K562 (cell line): ENCODE data around the gene EPOP. TPM values are rescaled to one million over a fixed set of nuclear protein-coding genes. Genes with fewer than 3 reads are reported as not detected.

Experiments
- BHLHE40 ChIP-seq: IDR thresholded peaks from 2 replicates; pipeline ENCODE4 v1.6.1; 2011; ENCODE audit warnings: low read length, improper control_type of control experiment
- CC2D1A ChIP-seq: fragments of 450-650 bp; IDR thresholded peaks from 2 replicates; pipeline ENCODE4 v1.6.1; 2017; ENCODE audit warnings: mild to moderate bottlenecking
- CXXC5 ChIP-seq: fragments of 250-450 bp; sonication (Bioruptor Pico); IDR thresholded peaks from 2 replicates; pipeline ENCODE4 v1.8.0; 2022; ENCODE audit warnings: inconsistent platforms, mild to moderate bottlenecking, moderate library complexity
- ETV1 ChIP-seq: fragments of 450-650 bp; conservative IDR thresholded peaks from 2 replicates; pipeline ENCODE4 v1.6.1; 2016; ENCODE audit warnings: missing genetic modification characterization, control low read depth, low read depth, missing compliant biosample characterization
- FIP1L1 ChIP-seq: fragments of 200-400 bp; formaldehyde crosslinking; IDR thresholded peaks from 2 replicates; pipeline ENCODE4 v1.6.1; 2018; ENCODE audit warnings: mild to moderate bottlenecking, low read depth, low read length; ENCODE audit not compliant: poor library complexity, severe bottlenecking
- FOXK2 ChIP-seq, 2 experiments: fragments of 450-650 bp; IDR thresholded peaks in 1 of 2; conservative IDR thresholded peaks in 1 of 2; 2 replicates each; pipeline ENCODE4 v1.6.1; 2016; ENCODE audit warnings: low read depth in 2 of 2, mild to moderate bottlenecking in 1 of 2
- GATA2 ChIP-seq: sonication (generic); formaldehyde crosslinking; IDR thresholded peaks from 2 replicates; pipeline ENCODE4 v1.4.0; 2020; ENCODE audit warnings: mild to moderate bottlenecking, missing genetic modification reagents
- MAZ ChIP-seq, 2 experiments: fragments of 450-650 bp in 1 of 2; sonication (generic) in 1 of 2; formaldehyde crosslinking; IDR thresholded peaks in 1 of 2; conservative IDR thresholded peaks in 1 of 2; 2 replicates each; pipeline versions ENCODE4 v1.4.0 to v1.5.0; 2020; ENCODE audit warnings: mild to moderate bottlenecking in 1 of 2, missing genetic modification reagents in 1 of 2
- MBD2 ChIP-seq: sonication (generic); IDR thresholded peaks from 2 replicates; pipeline ENCODE4 v1.6.1; 2016; ENCODE audit warnings: low read depth, borderline replicate concordance
- PURB ChIP-seq: sonication (generic); formaldehyde crosslinking; IDR thresholded peaks from 2 replicates; pipeline ENCODE4 v1.9.0; 2021; ENCODE audit warnings: low read depth, mild to moderate bottlenecking, missing genetic modification reagents
- RBM34 ChIP-seq: fragments of 200-400 bp; formaldehyde crosslinking; IDR thresholded peaks from 2 replicates; pipeline ENCODE4 v1.6.1; 2018; ENCODE audit warnings: low read length, borderline replicate concordance; ENCODE audit not compliant: insufficient read depth
- SP1 ChIP-seq: sonication (generic); formaldehyde crosslinking; IDR thresholded peaks from 2 replicates; pipeline ENCODE4 v1.8.1; 2022; ENCODE audit warnings: mild to moderate bottlenecking, missing genetic modification reagents
- TEAD2 ChIP-seq: fragments of 450-650 bp; IDR thresholded peaks from 2 replicates; pipeline ENCODE4 v1.6.1; 2016; ENCODE audit warnings: missing genetic modification characterization, control low read depth, missing compliant biosample characterization
- VEZF1 ChIP-seq: fragments of 200-800 bp; sonication (Bioruptor generic); IDR thresholded peaks from 2 replicates; pipeline ENCODE4 v1.6.1; 2017; ENCODE audit warnings: missing genetic modification characterization, missing compliant biosample characterization
- ZBTB49 ChIP-seq: sonication (generic); formaldehyde crosslinking; IDR thresholded peaks from 2 replicates; pipeline ENCODE4 v1.8.0; 2022; ENCODE audit warnings: missing genetic modification reagents, mild to moderate bottlenecking, borderline replicate concordance
- ZNF175 ChIP-seq: fragments of 200-800 bp; sonication (Bioruptor generic); IDR thresholded peaks from 2 replicates; pipeline ENCODE4 v1.6.1; 2016; ENCODE audit warnings: low read depth, mild to moderate bottlenecking, missing genetic modification characterization, missing compliant biosample characterization
- ZNF277 ChIP-seq: fragments of 250-450 bp; sonication (Bioruptor Pico); IDR thresholded peaks from 2 replicates; pipeline ENCODE4 v1.8.0; 2022; ENCODE audit warnings: inconsistent platforms, mild to moderate bottlenecking, moderate library complexity, borderline replicate concordance
- ZNF398 ChIP-seq: fragments of 250-450 bp; sonication (Bioruptor Pico); IDR thresholded peaks from 2 replicates; pipeline ENCODE4 v1.8.0; 2021; ENCODE audit warnings: moderate library complexity, mild to moderate bottlenecking, inconsistent platforms
- ZNF41 ChIP-seq: fragments of 250-450 bp; sonication (Bioruptor Pico); conservative IDR thresholded peaks from 2 replicates; pipeline ENCODE4 v1.4.0; 2020; ENCODE audit warnings: mild to moderate bottlenecking
- ZNF695 ChIP-seq: fragments of 450-650 bp; formaldehyde crosslinking; IDR thresholded peaks from 2 replicates; pipeline ENCODE4 v1.4.0; 2020; ENCODE audit warnings: mild to moderate bottlenecking, moderate library complexity
- polyA plus RNA-seq, 8 experiments: library from polyadenylated mRNA; depleted of rRNA in 4 of 8; stranded (reverse) in 5 of 8; unstranded in 3 of 8; fragments of >200 nt; fragmentation: Nextera tagmentation in 2 of 8; fragmentation: Illumina TruSeq in 1 of 8; extraction: Ambion mirVana in 2 of 8; extraction: Trizol in 1 of 8; gene quantifications; 2 replicates each; pipeline versions ENCODE4 v1.2.1 to v1.2.3, GENCODE V29; 2011 to 2014; ENCODE audit warnings: inconsistent platforms in 1 of 8, missing spikeins in 1 of 8
- total RNA-seq, 7 experiments: library from RNA; depleted of rRNA in 6 of 7; stranded (reverse); fragments of >200 nt in 6 of 7; fragmentation: Illumina TruSeq in 2 of 7; extraction: Trizol in 2 of 7; gene quantifications; 2 replicates each; pipeline versions ENCODE4 v1.2.1 to v1.2.3, GENCODE V29; 2011 to 2021; ENCODE audit warnings: low replicate concordance in 1 of 7

EPOP gene
- total and polyA plus RNA-seq, 9 of the 15 experiments (the other 6 are each of a cell fraction or from before 2014, with no cell fraction given), result 0.41 to 10.6 (median 4.6) TPM

- TF ChIP-seq ZNF41 (CRISPR knock-in tag) (no peak), MBD2 (no peak), ZNF398 (CRISPR knock-in tag) (no peak), MAZ (CRISPR knock-in tag; conservative IDR thresholded peaks at IDR 0.05 in 1 of 2, IDR thresholded peaks at IDR 0.05 in 1 of 2) (peak; percentile 38 to 83; a peak in 2 of 4 replicates), FOXK2 (conservative IDR thresholded peaks at IDR 0.05 in 1 of 2, IDR thresholded peaks at IDR 0.05 in 1 of 2; ENCODE audit: low read depth in 2 of 2) (peak; percentile 68 to 76; a peak in 2 of 4 replicates), RBM34 (no peak), ZNF175 (CRISPR knock-in tag) (no peak), VEZF1 (CRISPR knock-in tag) (peak; percentile 54; the same call in 1 of the 2 replicates), FIP1L1 (no peak), ZBTB49 (CRISPR knock-in tag) (no peak), PURB (CRISPR knock-in tag) (no peak), SP1 (peak; percentile 64; the same call in 1 of the 2 replicates), TEAD2 (tag) (peak; percentile 83), ETV1 (0 out of 2 replicates have a peak, but pooled peaks have one; percentile 41), GATA2 (CRISPR knock-in tag) (no peak), ZNF695 (CRISPR knock-in tag) (no peak), CXXC5 (0 out of 2 replicates have a peak, but pooled peaks have one; percentile 19), CC2D1A (peak; percentile 83), ZNF277 (CRISPR knock-in tag) (no peak), BHLHE40 (peak; percentile 91)
Observed at GRCh38 chr17:38676706-38677504, 2.1 kb upstream of the EPOP start (continued).
